NCI-H345 (cell line): Measurements from ENCODE around the gene LHPP.

Experiments used
- DNase-seq: peaks from one replicate; lab custom pipeline; 2025; lab: John Stamatoyannopoulos, UW

The LHPP gene

DNA sequence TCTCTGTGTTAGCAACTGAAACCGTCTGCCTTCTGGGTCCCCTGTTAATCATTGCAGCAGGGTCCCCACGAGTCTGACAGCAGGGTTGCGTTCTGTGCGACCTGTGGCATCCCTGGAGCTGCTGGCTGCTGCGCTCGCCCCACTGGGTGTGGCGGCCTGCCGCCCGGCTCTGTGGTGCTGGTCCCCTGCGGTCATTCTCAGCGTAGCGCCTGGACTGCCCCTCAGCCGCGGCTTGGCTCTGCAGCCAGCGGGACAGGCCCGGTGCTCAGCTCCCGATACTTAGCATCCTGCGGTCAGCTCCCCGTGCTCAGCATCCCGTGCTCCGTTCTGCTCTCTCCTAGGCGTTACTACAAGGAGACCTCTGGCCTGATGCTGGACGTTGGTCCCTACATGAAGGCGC, 35.0 kb downstream of the LHPP start:
- no peak for DNase-seq

DNA sequence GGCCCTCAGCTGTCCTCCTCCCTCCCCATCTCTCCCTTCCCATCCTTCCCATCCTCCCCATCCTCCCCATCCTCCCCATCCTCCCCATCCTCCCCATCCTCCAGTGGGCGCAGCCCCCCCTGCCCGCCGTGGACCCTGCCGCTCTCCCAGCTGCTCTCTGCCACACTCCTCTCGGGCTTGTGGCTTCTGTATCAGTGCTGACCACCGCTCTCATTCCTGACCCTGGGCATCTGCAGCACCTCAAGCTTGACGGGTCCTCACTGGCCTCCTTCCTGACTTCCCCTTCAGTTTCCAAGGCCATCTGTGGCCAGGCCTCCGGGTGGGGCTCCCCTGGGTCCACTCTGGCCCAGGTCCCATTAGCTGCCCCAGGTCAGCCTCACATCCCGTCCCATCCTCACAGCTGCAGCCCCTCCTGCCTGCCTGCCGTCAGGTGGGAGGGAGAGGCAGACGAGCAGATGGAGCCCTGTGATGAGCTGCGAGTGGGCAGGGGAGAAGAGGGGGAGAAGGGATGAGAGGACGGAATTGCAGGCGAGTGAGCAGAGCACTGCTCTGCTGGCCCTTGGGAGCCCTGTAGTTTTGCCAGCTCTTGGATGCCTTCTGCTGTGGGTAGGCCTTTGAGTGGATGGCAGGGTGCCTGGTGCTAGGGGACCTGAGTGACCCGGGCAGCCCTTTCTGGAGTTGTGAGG, 35.7 kb downstream of the LHPP start:
- no peak for DNase-seq

DNA sequence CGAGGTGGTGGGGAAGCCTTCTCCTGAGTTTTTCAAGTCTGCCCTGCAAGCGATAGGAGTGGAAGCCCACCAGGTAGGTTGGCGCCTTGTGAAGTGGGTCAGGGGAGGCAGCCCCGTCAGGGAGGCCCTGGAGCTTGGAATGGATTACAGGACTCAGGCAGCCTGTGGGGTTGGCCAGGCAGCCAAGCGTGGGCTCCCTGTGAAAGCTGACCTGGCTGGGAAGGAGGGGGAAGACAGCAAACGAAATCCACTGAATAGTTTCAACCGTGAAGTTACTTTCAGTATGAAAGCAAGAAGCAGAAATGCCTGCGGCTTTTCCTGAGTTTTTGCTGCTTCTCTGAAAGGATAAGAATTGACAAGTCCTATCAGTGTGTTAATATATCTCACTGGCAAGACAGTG, 36.4 kb downstream of the LHPP start:
- no peak for DNase-seq

DNA sequence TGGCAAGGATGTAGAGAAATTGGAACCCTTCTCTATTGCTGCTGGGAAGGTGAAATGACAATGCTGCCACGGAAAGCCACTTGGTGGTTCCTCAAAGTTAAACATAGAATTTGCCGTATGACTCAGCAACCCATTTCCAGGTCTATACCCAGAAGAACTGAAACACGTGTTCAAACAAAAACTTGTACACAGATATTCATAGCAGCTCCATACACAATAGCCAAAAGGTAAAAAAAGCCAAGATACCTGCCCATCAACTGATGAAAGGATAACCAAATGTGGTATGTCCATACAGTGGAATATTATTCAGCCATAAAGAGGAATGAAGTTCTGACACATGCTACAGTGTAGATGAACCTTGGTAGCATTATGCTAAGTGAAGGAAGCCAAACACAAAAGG, 39.1 kb downstream of the LHPP start:
- no peak for DNase-seq

DNA sequence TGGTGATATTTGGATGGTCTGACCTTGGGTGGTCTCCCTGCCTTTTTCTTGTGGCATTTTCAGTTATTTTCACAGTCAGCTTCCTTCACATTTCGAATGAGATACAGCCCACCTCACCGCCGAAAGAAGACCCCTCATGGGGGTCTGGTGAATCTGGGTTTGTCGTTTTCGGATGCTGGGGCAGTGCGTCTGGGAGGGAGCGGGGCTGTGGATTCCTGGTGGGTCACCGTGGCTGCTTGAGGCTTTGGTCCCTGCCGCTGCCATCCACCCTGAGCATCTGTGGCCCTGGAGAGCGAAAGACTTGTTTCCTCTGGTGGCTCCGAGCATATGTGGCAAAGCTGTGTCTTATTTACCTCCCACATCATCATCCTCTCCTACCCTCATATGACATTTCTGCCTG, 43.1 kb downstream of the LHPP start:
- no peak for DNase-seq

DNA sequence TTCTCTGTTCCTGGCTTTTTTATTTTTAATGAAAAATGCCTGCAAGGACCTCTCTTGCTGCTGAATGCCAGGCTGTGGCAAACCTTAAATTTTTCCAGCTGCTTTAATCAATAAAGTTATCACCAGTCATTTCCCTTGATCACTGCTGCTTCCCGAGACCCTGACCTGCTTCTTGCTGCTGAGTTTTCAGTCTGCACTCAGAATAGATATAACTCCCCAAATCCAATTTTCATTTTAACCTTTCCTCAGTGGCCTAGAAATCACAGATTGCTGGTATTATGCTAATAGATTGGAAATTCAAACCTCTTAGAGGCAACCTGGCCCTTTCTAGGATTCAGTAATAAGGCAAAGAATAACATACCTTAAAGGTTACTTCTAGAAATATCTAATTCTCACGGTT, 43.7 kb downstream of the LHPP start:
- no peak for DNase-seq

DNA sequence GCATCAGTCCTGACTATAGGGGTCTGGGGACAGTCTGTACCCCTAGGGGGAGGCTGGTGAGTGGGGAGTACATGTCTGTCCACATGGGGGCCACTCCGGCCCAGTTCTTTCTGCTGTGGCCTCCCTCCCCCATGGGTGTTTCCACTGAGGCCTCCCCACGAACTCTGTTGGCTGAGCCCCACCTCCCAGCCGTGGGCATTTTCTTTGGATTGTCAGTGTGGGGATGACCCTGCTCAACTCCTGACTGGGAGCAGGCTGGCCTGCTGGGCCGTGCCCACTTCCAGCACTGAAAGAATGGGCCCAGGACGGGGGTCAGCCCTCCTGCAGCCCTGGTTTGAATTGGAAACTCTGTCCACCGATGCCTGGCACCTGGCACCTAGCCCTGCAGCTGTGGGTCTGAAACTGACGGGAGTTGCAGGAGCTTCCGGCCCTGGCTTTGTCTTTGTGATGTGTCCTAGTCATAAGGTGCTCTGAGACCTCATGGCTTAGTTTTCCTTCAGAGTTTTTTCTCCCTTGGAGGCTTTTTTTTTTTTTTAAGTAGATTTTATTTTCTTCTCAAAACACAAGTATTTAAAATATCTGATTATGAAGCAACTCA, 46.5 kb downstream of the LHPP start:
- DNase-seq, result no peak

DNA sequence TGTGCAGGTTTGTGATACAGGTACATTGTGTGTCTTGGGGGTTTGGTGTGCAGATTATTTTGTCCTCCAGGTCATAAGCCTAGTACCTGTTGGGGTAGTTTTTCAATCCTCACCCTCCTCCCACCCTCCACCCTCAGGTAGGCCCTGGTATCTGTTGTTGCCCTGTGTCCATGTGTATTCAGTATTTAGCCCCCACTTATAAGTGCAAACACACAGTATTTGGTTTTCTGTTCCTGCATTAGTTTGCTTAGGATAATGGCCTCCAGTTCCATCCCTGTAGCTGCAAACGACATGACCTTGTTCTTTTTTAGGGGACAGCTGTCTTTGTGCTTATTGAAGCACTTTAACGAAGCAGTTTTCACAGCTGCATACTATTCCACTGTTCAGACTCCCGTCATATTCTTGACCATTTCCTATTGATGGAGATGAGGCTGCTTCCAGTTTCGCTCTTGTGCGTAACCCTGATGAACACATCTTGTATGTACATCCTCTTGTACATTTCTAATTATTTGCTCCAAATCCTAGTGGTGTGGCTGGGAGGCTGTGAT, 47.4 kb downstream of the LHPP start:
- no peak for DNase-seq

DNA sequence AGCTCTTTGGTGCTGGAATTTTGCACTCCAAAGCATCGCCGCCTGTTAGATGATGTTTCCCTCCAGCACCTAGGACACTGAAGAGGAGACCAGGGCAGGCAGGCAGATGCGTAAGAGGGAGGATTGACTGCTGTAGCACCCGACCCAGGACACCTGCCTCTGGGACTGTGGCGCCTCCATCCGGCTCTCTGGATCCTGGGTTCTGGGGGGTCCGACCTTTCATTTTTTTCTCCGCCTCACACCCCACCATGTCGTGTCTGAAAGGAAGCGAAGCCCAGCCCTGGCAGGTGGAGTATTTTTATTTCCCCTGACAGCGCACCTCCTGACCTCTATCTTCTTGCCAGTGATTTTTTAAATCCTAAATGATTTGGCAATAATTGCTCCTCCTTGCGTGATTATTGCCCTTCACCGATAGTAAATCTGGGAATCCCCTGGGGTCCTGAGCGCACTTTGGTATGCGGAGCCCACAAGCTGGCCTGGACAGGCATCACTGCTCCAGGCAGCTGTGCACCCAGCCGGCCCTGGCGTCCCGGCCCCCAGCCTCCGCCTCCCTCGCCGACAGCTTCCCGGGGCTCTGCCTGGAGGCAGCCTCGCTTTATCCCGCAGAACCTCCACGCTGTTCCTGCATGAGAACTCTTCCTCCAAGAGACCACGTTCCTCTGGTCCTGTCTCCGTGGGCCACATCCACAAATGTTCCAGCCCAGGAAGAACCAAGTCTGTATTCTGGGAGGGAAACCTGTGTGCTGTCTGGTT, 48.4 kb downstream of the LHPP start:
- no peak for DNase-seq

DNA sequence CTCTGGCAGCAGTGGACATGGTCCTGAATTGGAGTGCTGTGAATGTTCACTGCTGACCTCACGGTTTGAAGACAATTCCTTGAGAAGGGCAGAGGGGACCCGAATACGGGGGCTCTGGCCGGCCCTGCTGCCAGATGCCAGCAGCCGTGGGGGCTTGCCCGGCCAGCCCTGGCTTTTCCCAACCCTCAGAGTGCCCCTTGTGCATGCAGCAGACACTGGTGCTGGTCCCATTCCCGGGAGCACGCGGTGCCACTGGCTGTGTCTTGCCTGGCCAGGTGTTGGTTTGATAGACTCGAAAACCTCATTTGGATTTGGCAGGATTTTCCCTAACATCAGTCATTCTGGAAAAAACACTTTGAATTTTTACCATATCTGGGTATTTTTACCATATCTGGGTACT, 49.1 kb downstream of the LHPP start:
- DNase-seq, result no peak

DNA sequence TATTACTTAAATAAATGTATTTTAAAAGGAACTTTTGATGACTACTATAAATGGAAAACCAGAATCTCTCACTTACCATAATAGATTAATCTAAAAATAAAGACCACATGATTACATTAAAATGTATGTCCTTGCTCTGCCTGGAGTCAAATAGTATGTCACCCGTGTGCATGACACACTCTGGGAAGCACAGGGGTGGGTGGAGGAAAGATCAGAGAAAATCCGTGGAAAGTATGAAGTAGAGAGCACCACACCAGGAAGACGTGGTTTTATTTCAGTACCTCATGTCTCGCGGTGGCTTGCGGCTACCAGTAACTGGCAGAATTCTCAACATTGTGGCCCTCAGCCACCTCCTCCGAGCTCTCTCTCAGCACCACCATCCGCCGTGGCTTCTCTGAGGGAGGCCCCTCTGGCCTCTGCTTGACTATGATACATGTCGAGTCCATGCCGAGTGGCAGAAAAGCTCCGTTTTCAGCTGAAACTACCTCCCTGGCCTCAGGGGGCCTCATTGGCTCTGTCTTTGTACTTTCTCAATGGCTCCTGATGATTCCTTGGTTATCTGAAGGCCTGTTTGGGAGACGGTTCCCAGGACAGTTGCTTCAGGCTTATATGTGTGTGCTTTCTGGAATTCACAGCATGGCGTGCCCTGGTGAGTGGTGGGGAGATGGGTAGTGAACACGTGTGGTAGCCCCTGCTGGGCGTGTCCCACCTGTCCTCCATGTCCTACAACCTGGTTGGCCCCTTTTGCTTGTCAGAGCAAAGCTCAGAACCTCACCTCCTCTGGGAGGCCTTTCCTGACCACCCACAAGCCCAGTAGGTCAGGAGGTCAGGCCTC, 49.8 kb downstream of the LHPP start:
- DNase-seq, result no peak

DNA sequence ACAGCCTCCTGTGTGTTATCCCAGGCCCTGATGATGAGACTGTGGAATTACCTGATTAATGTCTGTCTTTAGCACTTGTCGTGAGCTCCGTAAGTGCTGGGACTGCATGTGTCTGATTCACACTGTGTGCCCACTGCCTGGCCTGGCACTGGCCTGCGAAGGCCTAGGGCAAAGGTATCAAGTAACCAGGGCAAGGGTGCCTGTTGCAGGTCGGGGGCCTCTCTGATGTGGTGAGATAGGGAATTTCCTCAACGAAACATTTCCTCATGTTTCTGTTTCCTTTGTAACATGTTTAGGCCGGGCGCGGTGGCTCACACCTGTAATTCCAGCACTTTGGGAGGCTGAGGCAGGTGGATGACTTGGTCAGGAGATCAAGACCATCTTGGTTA, 50.4 kb downstream of the LHPP start:
- no peak for DNase-seq

DNA sequence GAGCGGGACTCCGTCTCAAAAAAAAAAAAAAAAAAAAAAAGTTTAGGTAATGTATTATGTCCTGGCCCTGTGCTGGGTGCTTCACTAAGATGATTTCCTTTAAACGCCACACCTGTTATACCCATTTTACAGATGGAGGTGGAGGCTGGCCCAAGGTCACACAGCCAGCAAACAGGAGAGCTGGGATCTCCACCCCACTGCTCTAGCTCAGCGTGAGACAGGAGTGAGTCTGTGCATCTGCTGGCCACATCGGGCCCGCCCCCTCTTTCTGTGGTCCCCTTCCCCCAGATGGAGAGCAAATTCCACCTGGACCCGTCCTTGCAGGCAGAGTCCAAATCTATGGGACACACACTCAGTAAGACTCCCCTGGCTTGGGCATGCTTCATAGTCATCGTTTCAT, 51.0 kb downstream of the LHPP start:
- no peak for DNase-seq

DNA sequence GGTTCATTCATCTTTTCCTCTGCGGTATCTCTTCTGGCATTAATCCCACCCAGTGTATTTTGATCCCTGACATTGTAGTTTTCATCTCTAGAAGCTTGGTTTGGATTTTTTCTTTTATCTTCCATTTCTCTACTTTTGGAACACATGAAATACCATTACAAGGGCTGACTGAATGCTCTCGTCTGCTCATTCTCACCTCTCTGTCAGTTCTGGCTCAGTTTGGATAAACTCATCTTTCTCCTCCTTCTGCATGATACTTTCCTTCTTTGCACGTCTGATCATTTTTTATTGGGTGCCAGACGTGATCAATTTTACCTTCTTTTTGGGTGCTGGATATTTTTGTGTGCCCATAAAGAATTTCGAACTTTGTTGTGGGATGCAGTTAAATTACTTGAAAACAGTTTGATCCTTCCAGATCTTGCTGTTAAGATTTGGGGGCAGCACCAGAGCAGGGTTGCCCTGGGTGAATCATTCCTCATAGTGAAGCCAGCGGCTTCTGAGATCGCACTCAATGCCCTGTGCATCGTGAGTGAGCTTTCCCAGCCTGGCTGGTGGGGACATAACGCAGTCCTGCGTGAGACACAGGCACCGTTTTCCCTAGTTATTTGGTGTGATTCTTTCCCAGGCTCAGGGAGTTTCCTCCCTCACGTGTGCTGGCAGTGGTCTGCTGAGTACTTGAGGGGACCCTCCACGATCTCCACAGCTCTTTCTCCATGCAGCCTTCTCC, 53.8 kb downstream of the LHPP start:
- no peak for DNase-seq

DNA sequence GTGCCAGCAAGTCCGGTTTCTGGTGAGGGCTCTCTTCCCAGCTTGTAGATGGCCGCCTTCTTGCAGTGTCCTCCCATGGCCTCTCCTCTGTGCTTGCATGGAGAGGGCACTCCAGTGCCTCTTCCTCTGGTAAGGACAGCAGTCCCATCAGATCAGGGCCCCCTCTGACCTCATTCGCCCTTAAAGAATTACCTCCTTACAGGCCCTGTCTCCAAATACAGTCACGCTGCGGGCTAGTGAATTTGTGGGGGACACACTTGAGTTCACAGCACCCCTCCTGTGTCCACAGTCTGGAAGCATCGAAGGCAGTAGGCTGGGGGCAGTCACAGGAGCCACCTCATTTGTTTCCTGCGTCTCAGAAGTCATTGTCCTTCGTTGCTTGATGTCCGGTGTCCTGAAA, 54.6 kb downstream of the LHPP start:
- DNase-seq, result no peak

DNA sequence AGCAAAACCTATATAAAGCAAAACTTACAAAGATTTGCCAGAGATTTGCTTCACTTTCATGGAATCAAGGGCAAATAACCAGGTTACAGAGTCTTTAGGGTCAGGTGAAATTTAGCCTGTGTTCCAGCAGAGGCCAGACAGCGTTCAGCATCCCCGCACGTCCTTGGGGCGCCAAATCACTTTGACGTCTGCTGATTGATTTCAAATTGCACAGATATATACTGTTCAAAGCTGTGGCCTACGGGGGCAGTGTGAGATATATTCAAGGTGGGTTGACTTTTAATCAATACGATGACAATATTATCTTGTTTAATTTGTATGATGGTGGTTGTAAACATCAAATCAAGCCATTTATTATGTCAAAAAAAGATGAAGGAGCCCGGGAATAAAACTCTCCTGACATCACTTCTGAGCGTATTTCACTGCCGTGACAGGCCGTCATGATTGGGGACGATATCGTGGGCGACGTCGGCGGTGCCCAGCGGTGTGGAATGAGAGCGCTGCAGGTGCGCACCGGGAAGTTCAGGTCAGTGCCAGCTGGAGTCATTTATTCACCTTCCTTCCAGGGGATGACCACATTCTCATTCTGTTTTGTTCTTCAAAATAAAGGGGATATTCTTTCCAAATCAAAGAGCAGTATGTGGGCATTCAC, 55.2 kb downstream of the LHPP start:
- no peak for DNase-seq

DNA sequence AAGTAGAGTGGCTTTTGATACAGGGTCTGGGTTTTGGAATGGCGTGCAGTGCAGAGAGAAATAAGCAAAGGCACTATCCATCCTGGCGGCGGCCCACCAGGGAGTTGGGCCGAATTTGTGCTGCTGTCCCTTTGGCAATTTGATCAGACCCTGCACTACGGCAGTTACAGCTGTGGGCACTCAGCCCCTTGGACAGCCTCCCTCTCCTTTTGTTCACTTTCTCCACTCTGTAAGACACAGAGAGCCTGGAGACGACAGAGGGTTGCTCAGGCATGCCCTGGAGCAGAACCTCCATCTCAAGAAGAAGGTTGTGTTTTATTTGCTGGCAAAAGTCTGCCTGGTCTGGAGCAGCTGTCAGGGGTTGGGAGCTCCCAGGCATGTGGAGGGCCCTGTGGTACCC, 55.8 kb downstream of the LHPP start:
- DNase-seq, result no peak

DNA sequence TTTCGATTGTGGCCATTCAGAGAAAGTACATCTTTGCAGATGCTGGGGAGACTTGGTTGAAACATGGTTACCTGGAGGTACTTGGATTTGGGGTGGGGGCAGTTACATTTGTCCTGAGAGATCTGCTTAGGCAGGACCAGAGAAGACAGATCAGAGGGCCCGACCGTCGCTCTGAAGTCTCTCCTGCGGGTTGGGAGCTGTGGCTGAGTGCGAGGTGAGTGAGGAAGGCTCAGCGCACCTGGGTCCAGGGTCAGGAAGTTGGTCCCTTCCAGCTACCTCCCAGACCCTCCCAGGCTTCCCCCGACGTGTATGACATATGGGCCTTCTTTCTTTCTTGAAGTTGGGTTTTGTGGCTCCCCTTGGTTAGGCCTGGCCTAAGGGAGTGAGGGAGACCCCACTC, 56.3 kb downstream of the LHPP start:
- DNase-seq, result no peak

DNA sequence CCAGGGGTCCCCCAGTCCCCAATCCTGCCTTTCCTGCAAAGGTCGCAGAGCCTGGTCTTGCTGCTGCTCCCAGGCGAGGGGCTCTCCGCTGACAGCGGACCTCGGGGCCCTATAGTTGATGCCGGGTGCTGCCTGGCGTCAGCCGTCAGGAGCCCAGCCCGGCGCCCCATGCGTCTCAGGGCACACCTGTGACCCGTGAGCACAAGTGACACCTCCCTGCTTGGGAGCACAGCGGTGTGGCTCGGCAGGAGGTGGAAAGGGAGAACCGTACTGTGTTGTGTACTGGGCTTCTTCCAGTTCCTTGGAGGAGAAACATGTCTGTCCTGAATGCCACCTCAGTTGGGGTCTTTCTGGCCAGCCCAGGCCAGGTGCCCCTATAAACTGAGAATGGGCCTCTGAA, 56.7 kb downstream of the LHPP start:
- DNase-seq, result no peak

DNA sequence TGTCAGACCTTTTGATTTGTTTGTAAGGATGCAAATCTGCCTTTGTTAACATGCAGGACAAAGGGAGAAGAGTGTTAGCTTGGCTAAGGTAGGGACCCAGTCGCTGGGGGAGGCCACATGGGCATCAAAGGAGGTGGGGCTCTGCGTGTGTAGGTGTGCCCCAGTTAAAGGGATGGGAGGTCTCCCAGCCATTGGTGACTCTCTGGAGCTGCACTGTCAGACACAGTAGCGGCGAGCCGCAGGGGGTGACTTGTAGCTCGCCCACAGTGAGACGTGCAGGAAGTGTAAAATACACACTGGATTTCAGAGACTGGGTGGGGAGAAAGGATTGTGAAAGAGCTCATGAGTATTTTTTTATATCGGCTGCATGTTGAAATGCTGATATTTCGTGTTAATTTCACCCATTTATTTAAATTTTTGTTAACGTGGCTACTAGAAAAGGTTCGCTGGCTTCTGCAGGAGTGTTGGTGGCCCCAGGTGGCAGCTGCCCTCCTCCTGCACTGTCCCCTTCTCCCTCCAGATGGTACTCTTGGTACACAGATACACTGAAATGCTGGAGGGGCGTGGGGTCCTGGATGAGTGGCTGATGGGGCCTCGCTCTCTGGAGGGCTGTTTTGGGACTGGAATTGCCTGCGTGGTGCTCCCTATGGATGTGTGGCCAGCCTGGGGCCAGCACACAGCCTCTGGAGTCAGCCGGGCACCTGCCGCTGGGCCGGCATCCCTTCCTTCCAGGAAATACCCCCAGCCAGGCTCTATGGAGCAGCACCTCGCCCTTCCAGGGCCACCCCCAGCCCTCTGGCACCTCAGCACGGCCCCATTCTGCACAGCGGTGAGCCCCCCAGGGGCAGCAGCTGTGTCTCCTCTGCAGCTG, 59.2 kb downstream of the LHPP start:
- no peak for DNase-seq
